Stimulated activated naive CD8-positive, alpha-beta T cell treated with anti-CD3 and anti-CD28 coated beads, Interleukin-15, Interleukin-2, amounts not matched to agents 100 ng/mL and 50 ng/mL, for 24 hours (primary cell): ENCODE results near the gene LHB.
"Not testable (repeated sequence)": the region's sequence is repeated elsewhere in the genome, so short reads cannot be mapped to it uniquely, and the experiment has no call there.

Experiments
- H3K27ac Mint-ChIP-seq: one replicate; pipeline ENCODE4 v1.8.0; 2021; ENCODE audit warnings: mild to moderate bottlenecking, mixed read lengths
- H3K27me3 Mint-ChIP-seq: one replicate; pipeline ENCODE4 v1.8.0; 2021; ENCODE audit warnings: mixed read lengths
- H3K36me3 Mint-ChIP-seq: one replicate; pipeline ENCODE4 v1.8.0; 2021; ENCODE audit warnings: low read depth, mixed read lengths
- H3K4me1 Mint-ChIP-seq: one replicate; pipeline ENCODE4 v1.8.0; 2021; ENCODE audit warnings: low read depth, mixed read lengths
- H3K4me3 Mint-ChIP-seq: one replicate; pipeline ENCODE4 v1.8.0; 2021; ENCODE audit warnings: mild to moderate bottlenecking, mixed read lengths
- H3K9me3 Mint-ChIP-seq: one replicate; pipeline ENCODE4 v1.8.0; 2021; ENCODE audit warnings: mixed read lengths

Gene LHB

GRCh38 chr19:49020931-49021895 lies 4.3 kb upstream of the LHB start:
- H3K4me1 Mint-ChIP-seq, result peaks cover 47% of the 10 kb centered on the region
- H3K9me3 Mint-ChIP-seq, result no peaks in the 10 kb centered on the region
- H3K4me3 Mint-ChIP-seq, result no peak overlapping the region
- peaks cover 13% of the 10 kb centered on the region for H3K27me3 Mint-ChIP-seq
- no peak overlapping the region for H3K27ac Mint-ChIP-seq
- no peaks in the 10 kb centered on the region for H3K36me3 Mint-ChIP-seq

DNA sequence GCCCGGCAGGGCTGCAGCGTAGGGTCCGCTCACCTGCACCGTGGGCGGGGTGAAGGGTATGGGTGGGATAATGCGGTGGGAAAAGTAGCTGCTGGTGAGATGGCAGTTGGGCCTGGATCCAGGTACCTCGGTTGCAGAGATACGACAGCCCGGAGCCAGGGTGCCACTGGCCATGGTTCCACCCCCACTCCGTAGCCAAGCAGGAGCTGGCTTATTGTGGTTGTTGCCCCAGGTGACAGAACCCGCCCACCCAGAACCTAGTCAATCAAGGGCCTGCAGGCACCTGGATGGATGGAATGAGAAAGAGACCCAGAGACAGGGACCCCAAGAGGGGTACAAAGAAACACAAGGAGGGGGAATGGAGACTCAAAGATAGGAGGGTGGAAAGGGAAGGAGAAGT lies 3.5 kb upstream of the LHB start:
- Mint-ChIP-seq H3K9me3 (no peaks in the 10 kb centered on the region), H3K4me1 (peaks cover 47% of the 10 kb centered on the region), H3K27me3 (peaks cover 13% of the 10 kb centered on the region), H3K27ac (no peak overlapping the region), H3K36me3 (no peaks in the 10 kb centered on the region), H3K4me3 (no peak overlapping the region)

DNA sequence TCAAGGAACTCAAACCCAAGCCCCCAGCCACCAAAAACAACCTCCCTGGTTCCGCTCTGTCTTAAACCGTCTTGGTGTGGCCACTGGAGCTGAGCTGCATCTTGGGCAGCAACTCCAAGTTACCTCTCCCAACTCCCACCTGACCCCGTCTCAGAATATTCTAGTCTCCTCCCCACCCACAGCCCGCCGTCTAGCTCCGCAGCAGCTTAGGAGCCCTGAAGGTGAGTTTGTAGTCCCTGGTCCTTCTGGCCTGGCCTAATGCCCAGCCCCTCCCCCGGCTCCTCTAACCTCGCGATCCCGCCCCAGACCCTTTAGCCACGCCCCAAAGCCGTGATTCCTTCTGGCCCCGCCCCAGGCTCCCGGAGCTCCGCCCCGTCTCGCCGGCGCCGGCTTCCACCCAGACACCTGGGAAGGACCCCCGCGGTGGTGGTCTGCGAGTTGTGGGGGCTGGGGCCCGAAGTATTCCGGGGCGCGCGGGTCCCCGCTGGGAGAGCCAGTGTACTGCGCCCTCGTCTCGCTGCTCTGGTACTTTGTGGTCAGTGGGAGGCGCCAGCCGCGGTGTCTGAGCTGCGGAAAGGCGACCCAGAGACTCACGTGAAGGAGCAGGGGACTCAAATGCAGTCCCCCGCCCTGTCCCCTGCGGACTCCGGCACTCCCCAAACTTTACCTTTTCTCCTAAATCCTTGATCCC lies 2.5 kb upstream of the LHB start:
- H3K27ac Mint-ChIP-seq, result peak overlapping the region; percentile 66
- H3K36me3 Mint-ChIP-seq, result no peaks in the 10 kb centered on the region
- H3K9me3 Mint-ChIP-seq, result no peaks in the 10 kb centered on the region
- H3K4me3 Mint-ChIP-seq, result peak overlapping the region; percentile 66
- H3K4me1 Mint-ChIP-seq, result peaks cover 47% of the 10 kb centered on the region
- peaks cover 13% of the 10 kb centered on the region for H3K27me3 Mint-ChIP-seq

- Mint-ChIP-seq H3K27me3 (peaks cover 13% of the 10 kb centered on the region), H3K4me1 (peaks cover 47% of the 10 kb centered on the region), H3K4me3 (peak overlapping the region; percentile 66)
- H3K9me3 Mint-ChIP-seq, H3K27ac Mint-ChIP-seq, H3K36me3 Mint-ChIP-seq: not testable (repeated sequence)
Measured at GRCh38 chr19:49018388-49019241, 1.7 kb upstream of the LHB start.

GRCh38 chr19:49017666-49018351 lies 918 bp upstream of the LHB start:
- Mint-ChIP-seq H3K9me3 (no peaks in the 10 kb centered on the region), H3K36me3 (peaks cover 10% of the 10 kb centered on the region), H3K27ac (no peak overlapping the region)

GRCh38 chr19:49016067-49016839 lies 638 bp downstream of the LHB start:
- Mint-ChIP-seq H3K27ac (no peak overlapping the region), H3K4me1 (peaks cover 34% of the 10 kb centered on the region), H3K4me3 (no peak overlapping the region), H3K9me3 (no peaks in the 10 kb centered on the region), H3K27me3 (peaks cover 13% of the 10 kb centered on the region), H3K36me3 (peaks cover 17% of the 10 kb centered on the region)

More at GRCh38 chr19:49017666-49018351, 918 bp upstream of the LHB start:
- Mint-ChIP-seq H3K27me3 (peaks cover 13% of the 10 kb centered on the region), H3K4me3 (peak overlapping the region; percentile 66), H3K4me1 (peaks cover 47% of the 10 kb centered on the region)

DNA sequence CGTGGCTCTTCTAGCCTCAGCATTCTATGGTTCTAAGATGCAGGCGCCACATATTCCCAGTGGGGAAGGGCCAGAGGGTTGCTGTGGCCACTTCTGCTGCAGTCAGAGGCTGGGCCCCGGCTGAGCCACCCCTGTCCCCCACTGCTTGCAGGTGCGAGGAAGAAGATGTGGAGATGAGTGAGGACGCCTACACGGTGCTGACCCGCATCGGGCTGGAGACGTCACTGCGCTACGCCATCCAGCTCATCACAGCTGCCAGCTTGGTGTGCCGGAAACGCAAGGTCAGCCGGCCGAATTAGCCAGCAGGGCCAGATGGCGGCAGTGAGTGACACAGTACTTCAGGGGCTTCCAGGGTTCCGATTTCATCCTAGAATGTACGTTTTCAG lies 2.0 kb downstream of the LHB start:
- Mint-ChIP-seq H3K4me3 (no peak overlapping the region), H3K4me1 (peaks cover 21% of the 10 kb centered on the region), H3K36me3 (peaks cover 26% of the 10 kb centered on the region), H3K27me3 (peaks cover 6% of the 10 kb centered on the region), H3K27ac (no peak overlapping the region), H3K9me3 (no peaks in the 10 kb centered on the region)

- no peaks in the 10 kb centered on the region for H3K9me3 Mint-ChIP-seq
- no peak overlapping the region for H3K4me3 Mint-ChIP-seq
- H3K36me3 Mint-ChIP-seq, result peaks cover 26% of the 10 kb centered on the region
- H3K27me3 Mint-ChIP-seq, result peaks cover 4% of the 10 kb centered on the region
- peak overlapping the region; percentile 26 for H3K27ac Mint-ChIP-seq
- H3K4me1 Mint-ChIP-seq, result peaks cover 16% of the 10 kb centered on the region
Measured at GRCh38 chr19:49014123-49014869, 2.6 kb downstream of the LHB start.

DNA sequence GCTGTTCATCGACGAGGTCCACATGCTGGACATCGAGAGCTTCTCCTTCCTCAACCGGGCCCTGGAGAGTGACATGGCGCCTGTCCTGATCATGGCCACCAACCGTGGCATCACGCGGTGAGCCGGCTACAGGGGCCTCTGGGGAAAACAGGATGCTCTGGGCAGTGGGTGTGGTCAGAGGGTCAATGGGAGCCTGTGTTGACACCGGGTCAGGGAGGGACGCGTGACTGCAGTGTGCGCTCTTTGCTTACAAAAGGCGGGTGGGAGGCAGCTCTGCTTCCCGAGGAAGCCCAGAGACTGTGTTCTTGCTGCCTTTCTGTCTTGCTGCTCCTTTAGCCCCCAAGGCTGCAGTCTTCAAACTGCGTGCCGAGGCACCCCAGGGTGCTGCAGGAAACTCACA lies 5.7 kb downstream of the LHB start:
- H3K27me3 Mint-ChIP-seq, result no peaks in the 10 kb centered on the region
- no peak overlapping the region for H3K4me3 Mint-ChIP-seq
- H3K36me3 Mint-ChIP-seq, result peaks cover 41% of the 10 kb centered on the region
- H3K4me1 Mint-ChIP-seq, result no peaks in the 10 kb centered on the region
- no peak overlapping the region for H3K27ac Mint-ChIP-seq
- no peaks in the 10 kb centered on the region for H3K9me3 Mint-ChIP-seq

DNA sequence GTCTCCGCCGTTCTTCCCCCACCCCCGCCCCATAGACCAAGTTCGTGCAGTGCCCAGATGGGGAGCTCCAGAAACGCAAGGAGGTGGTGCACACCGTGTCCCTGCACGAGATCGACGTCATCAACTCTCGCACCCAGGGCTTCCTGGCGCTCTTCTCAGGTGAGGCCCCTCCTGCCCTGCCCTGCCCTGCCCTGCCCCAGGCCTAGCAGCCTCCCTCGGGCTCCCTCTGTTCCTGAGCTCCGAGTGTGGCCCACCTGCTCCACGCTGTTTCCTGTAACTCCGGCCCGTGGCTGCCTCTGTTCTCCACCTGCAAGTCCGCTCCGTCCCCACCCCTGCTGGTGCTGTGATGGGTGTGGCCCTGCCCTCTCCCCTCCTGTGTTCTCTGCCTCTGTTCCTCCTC lies 6.4 kb downstream of the LHB start:
- no peaks in the 10 kb centered on the region for H3K4me1 Mint-ChIP-seq
- H3K36me3 Mint-ChIP-seq, result peaks cover 42% of the 10 kb centered on the region
- H3K4me3 Mint-ChIP-seq, result no peak overlapping the region
- H3K27ac Mint-ChIP-seq, result no peak overlapping the region
- H3K27me3 Mint-ChIP-seq, result no peaks in the 10 kb centered on the region
- H3K9me3 Mint-ChIP-seq, result no peaks in the 10 kb centered on the region

DNA sequence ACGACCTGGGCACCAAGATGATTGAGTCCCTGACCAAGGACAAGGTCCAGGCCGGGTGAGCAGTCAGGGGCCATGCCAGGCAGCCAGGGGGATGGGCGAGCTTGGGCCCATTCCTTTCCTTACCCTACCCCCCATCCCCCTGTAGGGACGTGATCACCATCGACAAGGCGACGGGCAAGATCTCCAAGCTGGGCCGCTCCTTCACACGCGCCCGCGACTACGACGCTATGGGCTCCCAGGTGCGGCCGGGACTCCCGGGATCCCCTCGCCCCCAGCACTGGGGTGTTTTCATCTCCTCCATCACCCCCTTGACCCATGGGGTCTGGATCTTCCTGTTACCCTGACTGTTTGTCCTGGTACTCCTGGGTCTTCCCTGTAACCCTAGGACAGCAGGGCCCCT lies 7.1 kb downstream of the LHB start:
- H3K36me3 Mint-ChIP-seq, result peaks cover 48% of the 10 kb centered on the region
- H3K27me3 Mint-ChIP-seq, result no peaks in the 10 kb centered on the region
- H3K27ac Mint-ChIP-seq, result no peak overlapping the region
- H3K9me3 Mint-ChIP-seq, result no peaks in the 10 kb centered on the region
- H3K4me3 Mint-ChIP-seq, result no peak overlapping the region
- no peaks in the 10 kb centered on the region for H3K4me1 Mint-ChIP-seq

DNA sequence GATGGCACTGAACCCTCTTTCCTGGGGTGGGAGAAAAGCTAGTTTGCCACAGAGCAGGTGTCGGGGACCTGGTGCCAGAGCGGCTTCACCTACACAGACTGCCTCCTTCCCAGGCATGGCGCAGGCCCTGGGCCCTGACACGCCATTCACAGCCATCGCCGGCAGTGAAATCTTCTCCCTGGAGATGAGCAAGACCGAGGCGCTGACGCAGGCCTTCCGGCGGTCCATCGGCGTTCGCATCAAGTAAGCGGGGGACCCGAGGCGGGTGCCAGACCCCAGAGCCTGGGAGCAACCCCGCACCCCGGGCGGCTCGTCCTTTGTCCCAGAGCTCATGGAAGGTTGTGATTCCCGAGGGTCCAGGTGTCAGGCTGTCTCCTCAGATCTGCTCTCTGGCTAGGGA lies 10.0 kb downstream of the LHB start:
- H3K4me1 Mint-ChIP-seq, result no peaks in the 10 kb centered on the region

GRCh38 chr19:49004964-49005614 lies 11.8 kb downstream of the LHB start:
- Mint-ChIP-seq H3K27ac (no peak overlapping the region), H3K36me3 (peaks cover 43% of the 10 kb centered on the region), H3K27me3 (no peaks in the 10 kb centered on the region), H3K4me1 (no peaks in the 10 kb centered on the region), H3K4me3 (no peak overlapping the region), H3K9me3 (no peaks in the 10 kb centered on the region)

More for the DNA sequence above, 10.0 kb downstream of the LHB start:
- no peak overlapping the region for H3K27ac Mint-ChIP-seq
- H3K36me3 Mint-ChIP-seq, result peaks cover 46% of the 10 kb centered on the region
- H3K4me3 Mint-ChIP-seq, result no peak overlapping the region
- no peaks in the 10 kb centered on the region for H3K27me3 Mint-ChIP-seq
- H3K9me3 Mint-ChIP-seq, result no peaks in the 10 kb centered on the region
